Dendritic cell treated with granulocyte-macrophage colony-stimulating factor and Interleukin-4, amounts not matched to agents 40 ng/mL and 50 ng/mL, for 4 days (primary cell): ENCODE data around the gene SCRT2.
A peak's percentile ranks its signal among the peaks of the same experiment; 100 is the strongest.
"Not testable (repeated sequence)": the region's sequence is repeated elsewhere in the genome, so short reads cannot be mapped to it uniquely, and the experiment has no call there.

Experiments used
- H3K27ac Mint-ChIP-seq: one replicate; pipeline ENCODE4 v1.8.0; 2022; ENCODE audit warnings: mild to moderate bottlenecking, mixed read lengths
- H3K27me3 Mint-ChIP-seq: one replicate; pipeline ENCODE4 v1.8.0; 2022; ENCODE audit warnings: mild to moderate bottlenecking, mixed read lengths
- H3K36me3 Mint-ChIP-seq: one replicate; pipeline ENCODE4 v1.8.0; 2022; ENCODE audit warnings: low read depth, mixed read lengths
- H3K4me1 Mint-ChIP-seq: one replicate; pipeline ENCODE4 v1.8.0; 2022; ENCODE audit warnings: low read depth, mixed read lengths
- H3K4me3 Mint-ChIP-seq: one replicate; pipeline ENCODE4 v1.8.0; 2022; ENCODE audit warnings: mild to moderate bottlenecking, moderate library complexity, mixed read lengths
- H3K9me3 Mint-ChIP-seq: one replicate; pipeline ENCODE4 v1.8.0; 2022; ENCODE audit warnings: mixed read lengths
- intact Hi-C: fragments of 100-400 bp; cut with micrococcal nuclease; formaldehyde crosslinking; loops from one replicate; pipeline ENCODE4 v1.15.0; 2022

SCRT2 gene

DNA sequence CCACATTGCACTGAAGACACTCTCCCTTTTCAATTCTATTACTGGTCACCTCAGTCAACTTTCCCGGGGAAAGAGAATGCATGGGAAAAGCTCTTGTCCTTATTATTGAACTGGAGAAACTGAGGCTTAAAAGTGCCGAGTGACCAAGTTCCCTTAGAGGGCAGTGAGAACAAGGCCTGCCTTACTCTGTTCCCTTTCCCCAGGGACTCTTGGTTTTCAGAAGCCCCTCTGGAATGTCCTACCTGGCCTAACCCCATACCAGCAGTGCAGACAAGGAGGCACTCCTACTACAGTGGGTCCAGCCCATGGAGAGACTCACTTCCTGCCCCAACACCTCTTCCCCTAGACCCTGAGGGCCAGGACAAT lies 28.8 kb downstream of the SCRT2 start:
- peak overlapping the region; percentile 41 for H3K27ac Mint-ChIP-seq
- peaks cover 65% of the 10 kb centered on the region for H3K36me3 Mint-ChIP-seq
- peaks cover 59% of the 10 kb centered on the region for H3K4me1 Mint-ChIP-seq
- intact Hi-C loops: loop anchor here (10.0 kb wide), 1 partner anchor 292 kb away; no protein-coding TSS in a partner anchor
- peaks cover 19% of the 10 kb centered on the region for H3K27me3 Mint-ChIP-seq
- H3K4me3 Mint-ChIP-seq: no peak overlapping the region
- H3K9me3 Mint-ChIP-seq: no peaks in the 10 kb centered on the region

DNA sequence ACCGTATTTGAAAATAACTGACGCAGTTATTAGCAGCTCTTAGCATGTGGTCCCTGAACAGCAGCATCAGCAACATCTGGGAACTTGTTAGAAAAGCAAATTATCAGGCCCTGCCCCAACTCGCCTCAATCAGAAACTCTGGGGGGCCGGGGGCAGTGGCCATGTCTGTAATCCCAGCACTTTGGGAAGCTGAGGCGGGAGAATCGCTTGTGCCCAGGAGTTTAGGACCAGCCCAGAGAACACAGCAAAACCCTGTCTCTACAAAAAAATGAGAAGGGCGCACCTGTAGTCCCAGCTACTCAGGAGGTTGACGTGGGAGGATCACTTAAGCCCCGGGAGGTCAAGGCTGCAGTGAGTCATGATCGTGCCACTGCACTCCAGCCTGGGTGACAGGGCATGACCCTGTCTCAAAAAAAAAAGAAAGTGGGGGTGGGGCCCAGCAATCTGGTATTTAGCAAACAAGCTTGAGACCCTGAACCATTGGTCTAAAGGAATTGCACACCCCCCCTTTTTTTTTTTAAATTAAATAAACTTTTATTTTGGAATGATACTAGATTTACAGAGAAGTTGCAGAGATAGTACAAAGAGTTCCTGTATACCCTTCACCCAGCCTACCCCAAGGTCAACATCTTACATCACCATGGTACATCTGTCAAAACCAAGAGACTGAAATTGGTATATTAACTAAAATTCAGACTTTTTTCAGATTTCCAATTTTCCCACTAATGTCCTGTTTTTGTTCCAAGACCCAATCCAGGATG lies 29.3 kb downstream of the SCRT2 start:
- peaks cover 54% of the 10 kb centered on the region for H3K4me1 Mint-ChIP-seq
- no peak overlapping the region for H3K4me3 Mint-ChIP-seq
- H3K27ac Mint-ChIP-seq: peak overlapping the region; percentile 73
- H3K36me3 Mint-ChIP-seq: peaks cover 59% of the 10 kb centered on the region
- peaks cover 22% of the 10 kb centered on the region for H3K27me3 Mint-ChIP-seq
- intact Hi-C loops: loop anchor here (10.0 kb wide), 1 partner anchor 291 kb away; no protein-coding TSS in a partner anchor
- H3K9me3 Mint-ChIP-seq: no peaks in the 10 kb centered on the region

DNA sequence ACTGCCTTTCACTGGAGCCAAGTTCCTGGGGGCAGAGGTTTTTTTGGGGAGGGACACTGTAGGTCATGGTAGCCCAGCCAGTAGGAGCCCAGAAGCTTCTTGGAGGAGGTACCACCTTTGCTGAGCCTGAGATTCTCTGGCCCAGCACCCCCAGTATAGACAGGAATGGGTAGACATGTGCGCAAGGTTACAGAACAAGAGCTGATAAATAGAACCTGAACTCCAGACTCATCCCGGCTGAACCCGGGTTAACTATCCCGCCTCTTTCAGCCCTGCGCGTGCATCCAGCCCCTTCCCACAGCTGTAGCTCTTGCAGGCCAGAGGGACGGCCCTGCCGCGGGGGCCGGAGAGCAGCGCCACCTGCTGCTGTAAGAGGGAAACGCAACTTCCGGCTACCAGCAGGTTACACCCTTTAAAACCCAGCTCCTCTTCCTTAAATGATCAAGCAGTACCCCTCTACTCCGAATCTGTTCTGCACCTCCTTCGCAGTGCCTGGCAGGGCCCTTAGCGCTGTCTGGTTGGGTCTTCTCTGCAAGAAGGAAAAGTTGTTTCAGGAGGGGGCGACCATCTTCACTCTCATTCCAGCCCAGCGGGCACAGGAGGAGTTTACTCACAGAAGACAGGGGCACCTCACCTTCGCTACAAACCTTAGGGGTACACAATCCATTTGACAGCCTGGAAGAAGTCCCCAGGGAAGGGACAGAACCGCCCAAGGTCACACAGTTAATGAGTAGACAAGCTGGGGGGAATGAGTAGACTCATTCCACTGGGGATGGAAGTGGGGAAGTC lies 30.1 kb downstream of the SCRT2 start:
- no peak overlapping the region for H3K4me3 Mint-ChIP-seq
- no peaks in the 10 kb centered on the region for H3K9me3 Mint-ChIP-seq
- H3K27ac Mint-ChIP-seq: peak overlapping the region; percentile 73
- H3K4me1 Mint-ChIP-seq: peaks cover 46% of the 10 kb centered on the region
- intact Hi-C loops: loop anchor here (1.0 to 10.0 kb wide), 2 partner anchors 83 to 291 kb away; no protein-coding TSS in a partner anchor
- H3K36me3 Mint-ChIP-seq: peaks cover 53% of the 10 kb centered on the region
- peaks cover 26% of the 10 kb centered on the region for H3K27me3 Mint-ChIP-seq

- Mint-ChIP-seq H3K9me3 (no peaks in the 10 kb centered on the region), H3K4me1 (peaks cover 39% of the 10 kb centered on the region), H3K4me3 (no peak overlapping the region), H3K27me3 (peaks cover 33% of the 10 kb centered on the region), H3K27ac (no peak overlapping the region), H3K36me3 (peaks cover 46% of the 10 kb centered on the region)
- intact Hi-C loops: loop anchor here (1.0 to 10.0 kb wide), 2 partner anchors 83 to 290 kb away; no protein-coding TSS in a partner anchor
These were observed 30.8 kb downstream of the SCRT2 start for GRCh38 chr20:644692-645317.

- Mint-ChIP-seq H3K4me3 (no peak overlapping the region), H3K9me3 (no peaks in the 10 kb centered on the region), H3K4me1 (peaks cover 19% of the 10 kb centered on the region), H3K36me3 (peaks cover 23% of the 10 kb centered on the region), H3K27ac (no peak overlapping the region), H3K27me3 (peaks cover 36% of the 10 kb centered on the region)
- intact Hi-C loops: loop anchor here (10.0 kb wide), 1 partner anchor 288 kb away; no protein-coding TSS in a partner anchor
These were observed 33.0 kb downstream of the SCRT2 start for GRCh38 chr20:642398-643174.

DNA sequence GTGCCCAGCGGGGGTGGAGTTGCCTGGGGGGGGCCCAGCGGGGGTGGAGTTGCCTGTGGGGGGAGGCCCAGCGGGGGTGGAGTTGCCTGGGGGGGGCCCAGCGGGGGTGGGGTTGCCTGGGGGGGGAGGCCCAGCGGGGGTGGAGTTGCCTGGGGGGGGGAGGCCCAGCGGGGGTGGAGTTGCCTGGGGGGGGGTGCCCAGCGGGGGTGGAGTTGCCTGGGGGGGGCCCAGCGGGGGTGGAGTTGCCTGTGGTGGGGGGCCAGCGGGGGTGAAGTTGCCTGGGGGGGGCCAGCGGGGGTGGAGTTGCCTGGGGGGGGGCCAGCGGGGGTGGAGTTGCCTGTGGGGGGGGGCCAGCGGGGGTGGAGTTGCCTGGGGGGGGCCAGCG lies 33.6 kb downstream of the SCRT2 start:
- H3K4me1 Mint-ChIP-seq: peaks cover 13% of the 10 kb centered on the region
- not testable (repeated sequence) for H3K4me3 Mint-ChIP-seq, H3K9me3 Mint-ChIP-seq, H3K27ac Mint-ChIP-seq
- intact Hi-C loops: loop anchor here (10.0 kb wide), 1 partner anchor 287 kb away; no protein-coding TSS in a partner anchor
- H3K36me3 Mint-ChIP-seq: peaks cover 18% of the 10 kb centered on the region
- peaks cover 40% of the 10 kb centered on the region for H3K27me3 Mint-ChIP-seq

DNA sequence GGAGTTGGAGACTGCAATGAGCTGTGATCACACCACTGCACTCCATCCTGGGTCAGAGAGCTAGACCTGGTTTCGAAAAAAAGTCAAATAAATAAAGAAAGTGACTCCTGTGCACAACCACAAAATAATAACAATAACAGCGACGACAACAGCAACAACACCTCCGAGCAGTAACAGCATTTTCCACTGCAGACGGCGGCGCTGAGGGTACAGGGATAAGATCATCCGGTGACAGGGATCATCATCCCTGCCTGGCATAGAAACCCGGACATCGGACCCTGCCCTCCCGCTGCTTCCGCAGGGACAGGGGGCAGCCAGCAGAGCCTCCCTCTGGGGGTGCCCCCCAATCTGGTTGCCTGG lies 34.1 kb downstream of the SCRT2 start:
- intact Hi-C loops: loop anchor here (10.0 kb wide), 1 partner anchor 287 kb away; no protein-coding TSS in a partner anchor
- Mint-ChIP-seq H3K4me1 (peaks cover 9% of the 10 kb centered on the region), H3K27me3 (peaks cover 40% of the 10 kb centered on the region), H3K36me3 (peaks cover 13% of the 10 kb centered on the region), H3K27ac (no peak overlapping the region), H3K4me3 (no peak overlapping the region), H3K9me3 (no peaks in the 10 kb centered on the region)

DNA sequence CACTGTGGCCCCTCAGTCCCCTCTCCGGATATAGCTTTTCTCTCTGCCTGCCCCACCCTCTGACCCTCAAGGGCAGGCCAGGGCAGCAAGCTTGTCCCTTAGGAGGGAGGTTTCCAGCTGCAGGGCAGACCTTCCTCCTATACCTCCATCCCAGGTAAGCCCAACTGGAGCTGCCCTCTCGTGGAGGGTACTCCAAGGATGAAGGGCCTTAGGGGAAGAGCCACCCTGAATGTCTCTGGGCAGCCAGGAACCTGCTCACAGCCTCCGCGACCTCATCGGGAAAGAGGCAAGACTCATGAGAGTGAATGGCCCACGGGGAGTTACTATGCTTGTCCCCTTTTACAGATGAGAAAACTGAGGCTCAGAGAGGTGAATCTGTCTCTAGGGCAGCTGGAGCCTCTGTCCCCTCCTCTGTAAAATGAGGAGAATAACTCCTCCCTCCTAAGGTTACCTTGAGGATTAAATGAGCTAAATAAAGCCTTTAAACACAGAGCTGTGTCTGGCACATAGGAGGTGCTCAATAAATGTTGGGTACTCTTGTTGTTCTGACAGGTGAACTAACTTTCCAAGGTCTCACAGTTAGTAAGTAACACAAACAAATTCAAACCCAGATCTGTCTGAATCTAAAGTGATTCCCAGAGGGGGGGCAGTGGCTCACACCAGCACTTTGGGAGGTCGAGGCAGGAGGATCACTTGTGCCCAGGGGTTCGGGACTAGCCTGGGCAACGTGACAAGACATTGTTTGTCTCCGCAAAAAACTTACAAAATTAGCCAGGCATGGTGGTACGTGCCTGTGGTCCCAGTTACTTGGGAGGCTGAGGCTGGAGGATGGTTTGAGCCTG lies 34.7 kb downstream of the SCRT2 start:
- intact Hi-C loops: loop anchor here (10.0 kb wide), 1 partner anchor 286 kb away; no protein-coding TSS in a partner anchor
- Mint-ChIP-seq H3K36me3 (peaks cover 9% of the 10 kb centered on the region), H3K4me3 (no peak overlapping the region), H3K27me3 (peaks cover 42% of the 10 kb centered on the region), H3K9me3 (no peaks in the 10 kb centered on the region), H3K27ac (no peak overlapping the region), H3K4me1 (peaks cover 5% of the 10 kb centered on the region)

DNA sequence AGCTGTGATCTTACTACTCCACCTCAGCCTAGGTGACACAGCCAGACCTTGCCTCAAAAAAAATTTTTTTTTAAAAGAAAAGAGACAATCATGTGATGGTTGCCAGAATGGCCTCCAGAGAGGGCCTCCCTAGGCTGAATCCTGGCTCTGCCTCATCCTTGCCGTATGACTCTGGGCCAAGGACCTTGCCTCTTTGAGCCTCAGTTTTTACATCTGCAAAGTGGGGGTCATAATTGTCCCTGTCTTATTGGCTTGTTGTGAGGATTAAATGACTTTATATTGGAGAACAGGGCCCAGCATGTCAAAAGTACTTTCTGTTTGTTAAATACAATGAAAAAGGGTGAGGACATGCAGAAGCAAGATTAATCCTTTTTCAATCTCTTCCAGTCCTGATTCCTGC lies 37.0 kb downstream of the SCRT2 start:
- Mint-ChIP-seq H3K9me3 (no peaks in the 10 kb centered on the region), H3K4me3 (no peak overlapping the region), H3K27me3 (peaks cover 36% of the 10 kb centered on the region), H3K4me1 (no peaks in the 10 kb centered on the region), H3K27ac (no peak overlapping the region), H3K36me3 (no peaks in the 10 kb centered on the region)
- intact Hi-C loops: no loop called here

GRCh38 chr20:637559-637958 lies 38.0 kb downstream of the SCRT2 start:
- Mint-ChIP-seq H3K4me3 (no peak overlapping the region), H3K9me3 (no peaks in the 10 kb centered on the region), H3K27ac (no peak overlapping the region), H3K27me3 (peaks cover 25% of the 10 kb centered on the region), H3K36me3 (no peaks in the 10 kb centered on the region), H3K4me1 (no peaks in the 10 kb centered on the region)
- intact Hi-C loops: no loop called here

- Mint-ChIP-seq H3K4me3 (no peak overlapping the region), H3K27me3 (peaks cover 17% of the 10 kb centered on the region), H3K4me1 (no peaks in the 10 kb centered on the region), H3K27ac (no peak overlapping the region), H3K36me3 (no peaks in the 10 kb centered on the region), H3K9me3 (no peaks in the 10 kb centered on the region)
- intact Hi-C loops: no loop called here
These were observed 39.7 kb downstream of the SCRT2 start for GRCh38 chr20:635893-636338.

- H3K27me3 Mint-ChIP-seq: peaks cover 14% of the 10 kb centered on the region
- H3K4me3 Mint-ChIP-seq: no peak overlapping the region
- no peak overlapping the region for H3K27ac Mint-ChIP-seq
- no peaks in the 10 kb centered on the region for H3K36me3 Mint-ChIP-seq
- no peaks in the 10 kb centered on the region for H3K4me1 Mint-ChIP-seq
- intact Hi-C loops: no loop called here
- no peaks in the 10 kb centered on the region for H3K9me3 Mint-ChIP-seq
These were observed 40.3 kb downstream of the SCRT2 start for GRCh38 chr20:635028-635892.
